GM23248 (cell line): ENCODE data around the gene PADI1.

ENCODE experiments used
- EZH2 ChIP-seq: fragments of 200-600 bp; sonication (generic); IDR thresholded peaks from 2 replicates; pipeline ENCODE4 v1.6.1; 2018; ENCODE audit warnings: antibody characterized with exemption, mild to moderate bottlenecking; ENCODE audit not compliant: insufficient read depth, poor library complexity, severe bottlenecking
- EZH2phosphoT487 ChIP-seq: fragments of 200-600 bp; sonication (generic); IDR thresholded peaks from 2 replicates; pipeline ENCODE4 v1.6.1; 2018; ENCODE audit warnings: antibody characterized with exemption, moderate library complexity, mild to moderate bottlenecking, low read depth; ENCODE audit not compliant: insufficient read depth

- TF ChIP-seq EZH2 (no peak), EZH2phosphoT487 (no peak)
Observed at GRCh38 chr1:17239420-17239819, 34.5 kb downstream of the PADI1 start.
